Neuronal stem cell (in vitro differentiated cells): ENCODE measurements around the gene TSEN54.
A peak's percentile ranks its signal among the peaks of the same experiment; 100 is the strongest.

Source experiments
- DNase-seq: peaks from one replicate; pipeline ENCODE4 v3.0.0-alpha.2; 2013; ENCODE audit warnings: low spot score
- H2AFZ ChIP-seq: one replicate; pipeline ENCODE4 v1.6.1; 2013; ENCODE audit warnings: mild to moderate bottlenecking, low read length, inconsistent platforms
- H2AK5ac ChIP-seq: 2 replicates; pipeline ENCODE4 v1.6.1; 2013; ENCODE audit warnings: low read depth, mild to moderate bottlenecking, inconsistent platforms, low read length, moderate library complexity, mixed read lengths
- H2BK120ac ChIP-seq: 2 replicates; pipeline ENCODE4 v1.6.1; 2013; ENCODE audit warnings: low read depth, mild to moderate bottlenecking, inconsistent platforms, low read length, moderate library complexity, mixed read lengths
- H2BK12ac ChIP-seq: one replicate; pipeline ENCODE4 v1.6.1; 2013; ENCODE audit warnings: low read length, inconsistent platforms
- H2BK15ac ChIP-seq: 2 replicates; pipeline ENCODE4 v1.6.1; 2013; ENCODE audit warnings: mild to moderate bottlenecking, low read length, inconsistent platforms, mixed read lengths
- H2BK5ac ChIP-seq: one replicate; pipeline ENCODE4 v1.6.1; 2013; ENCODE audit warnings: inconsistent platforms, mild to moderate bottlenecking, low read length, moderate library complexity
- H3K14ac ChIP-seq: one replicate; pipeline ENCODE4 v1.6.1; 2013; ENCODE audit warnings: low read length, inconsistent platforms
- H3K18ac ChIP-seq: 2 replicates; pipeline ENCODE4 v1.6.1; 2013; ENCODE audit warnings: low read length, inconsistent platforms
- H3K23ac ChIP-seq: 2 replicates; pipeline ENCODE4 v1.6.1; 2013; ENCODE audit warnings: low read depth, mild to moderate bottlenecking, mixed read lengths, low read length, inconsistent platforms; ENCODE audit not compliant: poor library complexity
- H3K27ac ChIP-seq: replicated peaks from 3 replicates; pipeline ENCODE4 v1.5.1; 2013; ENCODE audit warnings: low read length, inconsistent platforms
- H3K27me3 ChIP-seq, 3 experiments: 2 replicates each; pipeline ENCODE4 v1.6.1; 2013; ENCODE audit warnings: low read length in 3 of 3, mild to moderate bottlenecking in 2 of 3, inconsistent platforms in 1 of 3, low read depth in 1 of 3, mixed read lengths in 1 of 3, moderate library complexity in 1 of 3; ENCODE audit not compliant: control insufficient read depth in 3 of 3, insufficient read depth in 3 of 3
- H3K36me3 ChIP-seq, 2 donors: replicated peaks in 1 of 2; 2 replicates each; pipeline ENCODE4 v1.6.1; 2013; ENCODE audit warnings: low read length in 2 of 2; ENCODE audit not compliant: control insufficient read depth in 2 of 2, insufficient read depth in 2 of 2
- H3K4ac ChIP-seq: 2 replicates; pipeline ENCODE4 v1.6.1; 2013; ENCODE audit warnings: inconsistent platforms, mild to moderate bottlenecking, low read length, moderate library complexity
- H3K4me1 ChIP-seq, 2 donors: 1 replicate in 1 of 2; 2 replicates in 1 of 2; pipeline ENCODE4 v1.6.1; 2013; ENCODE audit warnings: low read length in 2 of 2, low read depth in 1 of 2; ENCODE audit not compliant: control insufficient read depth in 2 of 2, insufficient read depth in 1 of 2
- H3K4me2 ChIP-seq: one replicate; pipeline ENCODE4 v1.6.1; 2013; ENCODE audit warnings: mild to moderate bottlenecking, low read length, inconsistent platforms; ENCODE audit not compliant: insufficient read depth, poor library complexity, severe bottlenecking
- H3K4me3 ChIP-seq, 2 donors: 2 replicates each; pipeline ENCODE4 v1.5.1; 2013; ENCODE audit warnings: low read length in 2 of 2, mild to moderate bottlenecking in 2 of 2, inconsistent platforms in 1 of 2, moderate library complexity in 1 of 2
- H3K79me1 ChIP-seq: one replicate; pipeline ENCODE4 v1.6.1; 2013; ENCODE audit warnings: low read depth, mild to moderate bottlenecking, inconsistent platforms, low read length, moderate library complexity
- H3K9ac ChIP-seq: one replicate; pipeline ENCODE4 v1.6.1; 2013; ENCODE audit warnings: mild to moderate bottlenecking, low read depth, low read length, inconsistent platforms; ENCODE audit not compliant: poor library complexity
- H3K9me3 ChIP-seq, 2 donors: replicated peaks in 1 of 2; 2 replicates each; pipeline versions ENCODE3 to v1.6.1; 2013; ENCODE audit warnings: low read length in 2 of 2, mild to moderate bottlenecking in 2 of 2, inconsistent platforms in 1 of 2, low read depth in 1 of 2, mixed read lengths in 1 of 2, moderate library complexity in 1 of 2; ENCODE audit not compliant: control insufficient read depth in 2 of 2, insufficient read depth in 1 of 2
- H4K8ac ChIP-seq: one replicate; pipeline ENCODE4 v1.6.1; 2013; ENCODE audit warnings: low read depth, mild to moderate bottlenecking, inconsistent platforms, low read length, moderate library complexity
- H4K91ac ChIP-seq: one replicate; pipeline ENCODE4 v1.6.1; 2013; ENCODE audit warnings: low read length, low read depth, mild to moderate bottlenecking, inconsistent platforms; ENCODE audit not compliant: poor library complexity
- WGBS, 2 donors: extraction: QIAGEN DNeasy Blood & Tissue Kit; methylation state at CpG; one replicate each; pipeline ENCODE4 v1.1.7; 2013; ENCODE audit warnings: missing lambda C conversion rate in 2 of 2, mixed read lengths in 1 of 2; ENCODE audit not compliant: insufficient read length in 2 of 2, insufficient replicate concordance in 1 of 2; ENCODE audit errors: extremely low coverage in 2 of 2; 5-methylcytosine and 5-hydroxymethylcytosine counted together

TSEN54 gene

GRCh38 chr17:75516619-75517296 lies 430 bp downstream of the TSEN54 start:
- no CpG with 5 or more reads among the region's 65 CpGs for WGBS, 2 donors

GRCh38 chr17:75517297-75517865 lies 1.1 kb downstream of the TSEN54 start:
- no peak overlapping the region for H2BK5ac ChIP-seq
- H3K4me1 ChIP-seq, result peaks cover 10 to 18% of the 10 kb centered on the region in 2 donors
- H2BK120ac ChIP-seq, result no peak overlapping the region
- H3K14ac ChIP-seq, result no peak overlapping the region
- H2AK5ac ChIP-seq, result no peak overlapping the region
- DNase-seq, result no peak
- no peak overlapping the region for H2BK15ac ChIP-seq
- peak overlapping the region; percentile 94 for H3K4me2 ChIP-seq
- no peak overlapping the region for H3K4ac ChIP-seq
- no peak overlapping the region for H3K18ac ChIP-seq
- no peak overlapping the region for H3K23ac ChIP-seq
- H3K9ac ChIP-seq, result peak overlapping the region; percentile 32
- H3K27ac ChIP-seq, result no peak overlapping the region
- peak overlapping the region; percentile 67 to 99 for H3K4me3 ChIP-seq
- H4K91ac ChIP-seq, result no peak overlapping the region
- no peaks in the 10 kb centered on the region for H3K27me3 ChIP-seq
- peak overlapping the region; percentile 99 for H2AFZ ChIP-seq
- peaks cover 25 to 53% of the 10 kb centered on the region in 2 donors for H3K36me3 ChIP-seq
- H4K8ac ChIP-seq, result no peak overlapping the region
- H3K9me3 ChIP-seq, result no peaks in the 10 kb centered on the region
- H3K79me1 ChIP-seq, result peaks cover 22% of the 10 kb centered on the region
- H2BK12ac ChIP-seq, result no peak overlapping the region
- WGBS, 2 donors, result no CpG with 5 or more reads among the region's 10 CpGs

More at GRCh38 chr17:75516619-75517296, 430 bp downstream of the TSEN54 start:
- no peak overlapping the region for H3K4ac ChIP-seq
- peak overlapping the region; percentile 41 for H3K27ac ChIP-seq
- peak; percentile 50 for DNase-seq
- peak overlapping the region; percentile 94 for H3K4me2 ChIP-seq
- no peak overlapping the region for H2BK120ac ChIP-seq
- no peak overlapping the region for H2BK5ac ChIP-seq
- no peak overlapping the region for H2AK5ac ChIP-seq
- H3K4me3 ChIP-seq, result peak overlapping the region; percentile 67 to 99
- H3K4me1 ChIP-seq, result peaks cover 12 to 18% of the 10 kb centered on the region in 2 donors
- no peak overlapping the region for H3K14ac ChIP-seq
- peak overlapping the region; percentile 99 for H2AFZ ChIP-seq
- peak overlapping the region; percentile 93 for H3K18ac ChIP-seq
- H4K8ac ChIP-seq, result no peak overlapping the region
- peak overlapping the region; percentile 83 for H3K9ac ChIP-seq
- no peak overlapping the region for H2BK15ac ChIP-seq
- no peaks in the 10 kb centered on the region for H3K27me3 ChIP-seq
- no peaks in the 10 kb centered on the region for H3K9me3 ChIP-seq
- no peak overlapping the region for H4K91ac ChIP-seq
- H2BK12ac ChIP-seq, result no peak overlapping the region
- H3K79me1 ChIP-seq, result peaks cover 24% of the 10 kb centered on the region
- H3K23ac ChIP-seq, result peak overlapping the region; percentile 80
- H3K36me3 ChIP-seq, result peaks cover 25 to 53% of the 10 kb centered on the region in 2 donors

- H2AFZ ChIP-seq, result no peak overlapping the region
- peaks cover 22% of the 10 kb centered on the region for H3K79me1 ChIP-seq
- H3K4me2 ChIP-seq, result no peak overlapping the region
- H3K4me1 ChIP-seq, result peaks cover 10 to 18% of the 10 kb centered on the region in 2 donors
- no peak overlapping the region for H3K18ac ChIP-seq
- no peak overlapping the region for H4K91ac ChIP-seq
- no peak overlapping the region for H2BK12ac ChIP-seq
- no peak overlapping the region for H3K4ac ChIP-seq
- no peak overlapping the region for H3K4me3 ChIP-seq
- H2BK15ac ChIP-seq, result no peak overlapping the region
- H3K23ac ChIP-seq, result no peak overlapping the region
- no peak overlapping the region for H4K8ac ChIP-seq
- H3K14ac ChIP-seq, result no peak overlapping the region
- no CpG with 5 or more reads among the region's 3 CpGs for WGBS, 2 donors
- no peaks in the 10 kb centered on the region for H3K9me3 ChIP-seq
- no peak overlapping the region for H2AK5ac ChIP-seq
- no peak overlapping the region for H2BK120ac ChIP-seq
- H3K27me3 ChIP-seq, result no peaks in the 10 kb centered on the region
- H3K36me3 ChIP-seq, result peaks cover 28 to 51% of the 10 kb centered on the region in 2 donors
- H3K9ac ChIP-seq, result no peak overlapping the region
- H2BK5ac ChIP-seq, result no peak overlapping the region
- no peak for DNase-seq
- H3K27ac ChIP-seq, result no peak overlapping the region
These were observed 1.9 kb downstream of the TSEN54 start for GRCh38 chr17:75518201-75518600.

GRCh38 chr17:75518983-75519537 lies 2.7 kb downstream of the TSEN54 start:
- WGBS, 2 donors, result no CpG with 5 or more reads among the region's 9 CpGs
- H3K36me3 ChIP-seq, result peaks cover 33 to 53% of the 10 kb centered on the region in 2 donors
- no peak overlapping the region for H3K9ac ChIP-seq
- H2BK120ac ChIP-seq, result no peak overlapping the region
- no peak overlapping the region for H4K91ac ChIP-seq
- H2AFZ ChIP-seq, result no peak overlapping the region
- H3K14ac ChIP-seq, result no peak overlapping the region
- no peak overlapping the region for H3K4me2 ChIP-seq
- no peak overlapping the region for H3K4me3 ChIP-seq
- no peak overlapping the region for H3K18ac ChIP-seq
- no peak overlapping the region for H2AK5ac ChIP-seq
- no peak overlapping the region for H2BK5ac ChIP-seq
- H3K4me1 ChIP-seq, result peaks cover 8 to 13% of the 10 kb centered on the region in 2 donors
- H3K79me1 ChIP-seq, result peaks cover 17% of the 10 kb centered on the region
- H3K4ac ChIP-seq, result no peak overlapping the region
- no peak for DNase-seq
- no peak overlapping the region for H4K8ac ChIP-seq
- H2BK15ac ChIP-seq, result no peak overlapping the region
- no peaks in the 10 kb centered on the region for H3K27me3 ChIP-seq
- H3K23ac ChIP-seq, result no peak overlapping the region
- H3K27ac ChIP-seq, result no peak overlapping the region
- H2BK12ac ChIP-seq, result no peak overlapping the region
- no peaks in the 10 kb centered on the region for H3K9me3 ChIP-seq
